HTERT RPE-1 (cell line): Measurements from ENCODE around the gene ACAN.

Experiments used
- in situ Hi-C: fragments of 300-500 bp; cut with MboI; formaldehyde crosslinking; loops from 4 replicates; pipeline ENCODE4 v1.14.3; 2020; ENCODE audit warnings: low sequenced_read_pairs

ACAN gene

DNA sequence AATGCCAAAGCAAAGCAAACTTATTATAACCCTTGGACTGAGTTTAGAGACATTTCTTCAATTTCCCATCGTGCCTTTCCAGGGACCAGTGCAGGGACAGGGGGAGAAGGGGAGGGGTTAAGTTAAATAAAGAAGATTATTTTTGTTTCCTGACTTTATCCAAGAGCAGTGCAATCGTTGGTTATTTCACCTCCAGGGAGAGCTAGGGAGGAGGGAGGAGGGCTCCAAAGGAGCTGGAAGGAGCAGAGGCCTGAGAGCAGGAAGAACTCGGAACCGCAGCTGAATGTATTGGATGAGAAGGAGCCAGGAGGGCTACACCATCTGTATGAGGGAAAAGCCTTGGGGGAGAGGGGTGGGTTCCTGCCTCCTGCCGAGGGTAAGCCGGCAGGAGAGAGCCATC, 71.4 kb downstream of the ACAN start:
- in situ Hi-C loops = no loop called here

DNA sequence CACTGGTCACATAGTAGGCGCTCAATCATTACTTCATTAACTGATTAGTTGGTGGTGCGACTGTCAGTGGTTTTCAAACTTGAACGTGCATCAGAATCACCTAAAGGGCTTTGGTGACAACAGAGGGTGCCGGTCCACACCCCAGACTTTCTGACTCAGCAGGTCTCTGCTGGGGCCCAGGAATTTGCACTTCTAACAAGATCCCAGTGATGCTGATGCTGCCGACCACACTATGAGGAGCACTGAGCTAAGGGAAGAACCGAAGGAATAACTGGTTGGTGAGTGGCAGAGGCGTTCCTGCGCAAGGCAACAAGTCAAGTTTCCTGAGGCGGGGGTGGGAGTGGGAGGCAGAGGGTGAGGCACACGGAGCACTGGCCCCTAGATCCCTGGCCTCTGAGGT, 73.3 kb downstream of the ACAN start:
- in situ Hi-C loops = no loop called here

DNA sequence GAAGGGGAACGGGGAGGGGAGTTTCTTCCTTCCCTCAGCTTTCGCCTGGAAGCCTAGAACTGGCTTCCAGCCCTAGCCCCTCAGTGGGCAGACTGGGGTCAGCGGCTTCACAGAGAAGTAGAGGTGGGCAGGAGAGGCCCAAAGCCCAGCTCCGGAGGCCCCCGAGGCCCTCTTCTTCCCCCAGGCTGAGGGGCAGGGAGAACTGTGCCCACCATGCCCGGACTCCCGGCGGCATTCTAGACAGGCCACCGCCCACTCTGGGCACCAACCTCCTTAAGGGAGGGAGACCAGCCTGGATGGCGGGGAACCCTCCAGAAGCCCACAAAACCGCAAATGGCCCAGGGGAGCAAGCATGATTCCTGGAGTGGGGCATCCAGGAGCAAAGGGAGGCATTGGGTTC, 74.2 kb downstream of the ACAN start:
- in situ Hi-C loops = no loop called here

DNA sequence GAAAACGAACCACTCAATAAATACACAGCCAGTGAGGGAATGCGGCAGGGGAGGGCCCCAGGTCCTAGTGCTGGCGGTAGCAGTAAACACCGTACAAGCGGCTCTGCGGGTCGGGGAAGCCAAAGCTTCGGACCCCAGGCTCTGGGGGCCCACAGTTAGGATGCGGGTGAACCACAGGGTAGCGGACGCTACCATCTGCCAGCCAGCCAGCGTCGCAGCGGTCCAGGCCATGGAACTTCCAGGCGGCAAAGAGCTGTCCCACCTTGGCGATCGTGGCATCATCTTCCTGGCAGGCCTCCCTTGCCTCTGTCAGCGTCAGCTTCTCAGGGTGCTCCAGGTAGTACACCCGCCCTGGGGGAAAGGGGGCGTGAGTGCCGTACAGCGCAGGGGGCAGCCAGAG, 74.7 kb downstream of the ACAN start:
- in situ Hi-C loops = no loop called here

DNA sequence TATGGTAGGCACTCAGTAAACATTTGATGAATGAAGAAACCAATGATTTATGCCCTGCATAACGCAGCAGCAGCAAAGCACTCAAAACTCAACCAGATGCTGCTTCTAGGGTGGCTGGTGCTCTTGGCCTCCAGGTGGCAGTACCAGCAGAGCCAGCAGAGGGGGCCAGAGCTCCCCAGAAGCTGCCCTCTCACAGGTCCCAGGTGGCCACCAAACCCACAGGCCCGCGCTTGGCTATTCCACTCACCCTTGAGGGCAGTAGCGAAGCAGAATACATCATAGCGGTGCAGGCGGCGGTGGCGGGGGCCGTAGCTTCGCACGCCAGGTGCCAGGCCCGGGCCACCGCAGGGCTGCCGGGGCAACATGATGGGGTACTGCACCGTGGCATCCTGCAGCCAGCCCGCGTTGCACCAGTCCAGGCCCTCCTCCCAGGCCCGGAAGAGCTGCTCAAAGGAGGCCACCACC, 75.5 kb downstream of the ACAN start:
- in situ Hi-C loops = no loop called here

DNA sequence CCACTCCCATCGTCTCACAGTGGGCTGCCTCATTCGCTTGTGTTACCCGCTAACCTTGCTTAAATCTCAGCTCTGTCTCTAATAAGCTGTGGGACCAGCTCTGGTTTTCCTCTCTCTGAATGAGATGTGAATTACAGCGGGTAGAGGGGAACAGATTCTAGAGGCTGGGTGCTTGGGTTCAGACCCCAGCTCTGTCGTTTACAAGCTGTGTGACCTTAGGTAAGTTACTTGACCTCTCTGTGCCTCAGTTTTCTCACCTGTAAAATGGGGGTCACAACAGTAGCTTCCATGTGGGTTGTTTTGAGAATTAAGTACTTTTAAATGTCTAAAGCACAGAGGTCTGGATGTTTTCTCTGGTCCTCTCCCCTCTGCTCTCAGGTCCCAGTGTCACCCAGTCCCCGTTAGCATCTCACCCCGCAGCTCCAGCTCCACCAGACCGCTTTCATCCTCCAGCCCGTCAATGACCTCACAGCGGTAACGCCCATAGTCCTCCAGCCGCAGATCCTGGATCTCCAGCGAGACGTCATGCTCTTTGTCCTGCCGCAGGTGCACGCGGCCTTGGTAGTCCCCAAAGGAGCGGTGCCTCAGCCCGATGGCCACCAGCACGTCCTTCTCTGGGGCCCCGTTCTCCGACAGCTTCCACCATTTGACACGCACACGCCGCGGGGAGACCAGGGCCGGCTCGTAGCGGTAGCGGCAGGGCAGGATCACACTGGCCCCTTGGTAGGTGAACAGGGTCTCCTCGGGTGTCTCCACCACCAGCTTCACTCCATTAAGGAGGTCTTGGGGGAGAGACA, 77.9 kb downstream of the ACAN start:
- in situ Hi-C loops = no loop called here

DNA sequence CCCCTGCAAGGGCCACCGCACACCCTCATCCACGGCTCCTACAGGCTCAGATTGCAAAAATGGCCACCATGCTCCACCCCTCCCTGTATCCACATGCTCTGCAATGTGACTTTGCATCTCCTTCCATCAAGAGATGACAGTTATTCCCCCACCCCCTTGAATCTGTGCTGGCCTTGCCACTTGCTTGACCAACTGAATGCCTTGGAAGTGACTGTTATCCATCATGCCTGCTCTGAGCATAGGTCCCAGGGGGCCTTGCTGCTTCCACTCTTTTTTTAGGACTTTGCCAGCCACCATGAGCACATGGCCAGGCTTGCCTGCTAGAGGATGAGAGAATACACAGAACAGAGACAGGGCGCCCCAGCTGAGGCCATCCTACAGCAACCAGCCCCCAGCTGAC, 78.5 kb downstream of the ACAN start:
- in situ Hi-C loops = no loop called here

DNA sequence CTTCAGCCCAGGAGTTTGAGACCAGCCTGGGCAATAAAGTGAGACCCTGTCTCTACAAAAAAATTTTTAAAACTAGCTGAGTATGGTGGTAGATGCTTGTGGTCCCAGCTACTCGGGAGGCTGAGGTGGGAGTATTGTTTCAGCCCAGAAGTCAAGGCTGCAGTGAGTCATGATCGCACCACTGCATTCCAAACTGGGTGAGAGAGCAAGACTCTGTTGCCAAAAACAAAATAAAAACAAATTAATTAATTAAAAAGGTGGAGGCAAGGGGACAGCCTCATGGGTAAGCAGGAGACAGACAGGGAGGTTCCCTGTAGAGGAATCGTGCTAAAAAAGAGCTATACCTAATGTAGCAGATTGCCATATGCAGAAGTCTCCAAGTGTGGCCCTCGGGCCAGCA, 79.5 kb downstream of the ACAN start:
- in situ Hi-C loops = no loop called here

DNA sequence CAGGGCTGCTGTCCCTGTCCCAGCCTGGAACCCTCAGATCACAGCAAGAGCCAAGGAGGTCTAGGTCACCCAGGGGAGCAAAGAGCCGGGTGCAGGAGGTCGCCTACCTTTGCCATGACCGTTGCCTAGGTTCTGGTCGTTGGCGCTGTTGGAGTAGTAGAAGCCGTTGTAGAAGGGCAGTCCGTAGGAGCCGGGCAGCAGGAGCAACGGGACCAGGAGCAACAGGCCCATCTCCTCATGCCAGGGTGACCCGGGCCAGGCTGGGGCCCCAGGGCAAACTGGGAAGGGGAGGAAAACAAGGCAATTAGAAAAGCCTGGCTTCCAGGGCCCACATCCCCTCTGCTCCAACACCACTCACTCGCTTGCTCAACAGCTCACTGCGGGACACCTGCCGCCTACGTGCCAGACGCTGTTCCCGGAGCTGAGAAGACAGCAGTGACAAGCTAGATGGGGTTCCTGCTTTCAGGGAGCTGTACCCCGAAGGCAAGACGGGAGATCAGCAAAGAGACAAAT, 83.9 kb downstream of the ACAN start:
- in situ Hi-C loops = no loop called here

DNA sequence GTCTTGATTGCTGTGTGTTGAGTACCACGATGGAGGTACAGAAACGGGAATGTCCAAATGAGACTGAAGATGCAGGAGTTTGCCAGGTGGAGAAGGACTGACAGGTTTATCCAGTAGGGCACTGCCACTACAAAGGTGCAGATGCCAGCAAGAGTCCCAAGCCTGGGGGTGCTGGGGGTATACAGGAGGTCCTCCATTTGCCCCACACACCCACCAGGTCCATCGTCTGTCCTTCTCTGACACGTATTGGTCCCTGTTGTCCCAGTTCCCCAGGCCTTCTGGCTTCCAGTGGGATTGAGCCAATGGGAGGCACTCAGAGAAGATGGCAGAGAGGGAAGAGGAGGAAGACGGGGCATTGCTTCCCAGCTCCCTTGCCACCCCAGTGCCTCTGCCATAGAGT, 85.5 kb downstream of the ACAN start:
- in situ Hi-C loops = no loop called here

DNA sequence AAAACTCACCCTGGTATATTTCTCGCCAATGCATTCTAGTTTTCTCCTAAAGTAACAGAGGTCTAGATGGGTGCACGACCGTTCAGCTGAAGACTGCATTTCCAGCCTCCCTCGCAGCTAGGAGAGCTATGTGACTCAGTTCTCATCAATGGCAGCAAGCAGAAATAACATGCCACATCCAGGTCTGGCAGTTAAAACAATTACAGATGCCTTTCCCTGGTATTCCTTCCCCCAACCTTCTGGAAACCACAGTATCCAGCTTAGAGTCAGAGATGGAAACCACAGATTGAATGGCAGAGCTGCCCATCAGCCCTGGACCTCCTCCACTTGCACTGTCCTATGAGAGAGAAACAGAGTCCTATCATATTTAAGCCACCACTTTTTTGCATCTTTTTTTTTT, 87.3 kb downstream of the ACAN start:
- in situ Hi-C loops = no loop called here

DNA sequence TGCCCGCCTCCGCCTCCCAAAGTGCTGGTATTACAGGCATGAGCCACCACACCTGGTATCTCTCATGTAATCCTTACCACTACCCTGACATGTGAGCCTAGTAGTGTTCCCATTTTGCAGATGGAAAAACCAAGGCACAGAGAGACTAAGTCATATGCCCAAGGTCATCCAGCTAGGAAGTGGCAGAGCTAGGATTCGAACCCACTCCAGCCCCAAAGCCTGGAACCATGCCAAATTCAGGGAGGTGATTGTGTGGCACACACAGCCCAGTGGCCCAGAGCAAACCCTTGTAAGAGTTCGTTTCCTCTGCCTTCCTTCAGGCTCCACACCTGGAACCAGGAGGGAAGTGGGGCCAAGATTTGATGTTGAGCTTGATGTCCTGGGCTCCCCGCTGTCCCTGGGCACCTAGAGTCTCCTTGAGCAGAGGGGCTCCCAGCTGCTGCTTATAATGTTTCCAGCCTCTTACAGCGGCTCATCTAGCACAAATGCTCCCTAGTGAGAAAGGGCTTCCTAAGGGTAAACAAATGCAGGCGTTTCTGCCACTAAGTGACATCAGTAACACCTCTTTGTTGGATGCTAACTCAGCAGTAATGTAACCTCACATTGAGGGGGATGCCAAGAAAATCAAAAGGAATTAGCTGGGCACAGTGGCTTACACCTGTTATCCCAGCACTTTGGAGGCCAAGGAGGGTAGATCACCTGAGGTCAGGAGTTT, 88.5 kb downstream of the ACAN start:
- in situ Hi-C loops = no loop called here

DNA sequence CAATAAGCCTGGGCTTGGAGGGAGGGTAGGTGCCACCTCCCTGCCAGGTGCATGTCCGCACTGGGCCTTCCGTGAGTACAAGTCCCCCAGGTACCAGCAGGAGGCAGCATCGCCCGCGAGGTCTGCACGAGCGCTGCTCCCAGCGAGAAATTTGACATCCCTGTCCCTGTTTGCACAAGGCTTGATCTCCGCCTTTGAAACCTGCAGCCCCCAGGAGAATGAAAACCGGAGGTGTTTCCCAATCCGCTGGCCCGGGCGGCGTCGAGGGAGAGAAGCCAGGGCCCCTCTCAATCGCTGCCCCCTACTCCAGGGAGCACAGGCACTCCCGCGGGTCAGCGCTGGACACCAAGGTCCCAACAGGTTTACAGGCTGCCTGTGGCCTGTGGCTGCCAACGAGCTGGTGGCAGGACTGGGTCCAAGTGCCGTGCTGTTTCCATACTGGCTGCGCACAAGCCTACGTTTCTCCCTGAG, 91.1 kb downstream of the ACAN start:
- in situ Hi-C loops = no loop called here

DNA sequence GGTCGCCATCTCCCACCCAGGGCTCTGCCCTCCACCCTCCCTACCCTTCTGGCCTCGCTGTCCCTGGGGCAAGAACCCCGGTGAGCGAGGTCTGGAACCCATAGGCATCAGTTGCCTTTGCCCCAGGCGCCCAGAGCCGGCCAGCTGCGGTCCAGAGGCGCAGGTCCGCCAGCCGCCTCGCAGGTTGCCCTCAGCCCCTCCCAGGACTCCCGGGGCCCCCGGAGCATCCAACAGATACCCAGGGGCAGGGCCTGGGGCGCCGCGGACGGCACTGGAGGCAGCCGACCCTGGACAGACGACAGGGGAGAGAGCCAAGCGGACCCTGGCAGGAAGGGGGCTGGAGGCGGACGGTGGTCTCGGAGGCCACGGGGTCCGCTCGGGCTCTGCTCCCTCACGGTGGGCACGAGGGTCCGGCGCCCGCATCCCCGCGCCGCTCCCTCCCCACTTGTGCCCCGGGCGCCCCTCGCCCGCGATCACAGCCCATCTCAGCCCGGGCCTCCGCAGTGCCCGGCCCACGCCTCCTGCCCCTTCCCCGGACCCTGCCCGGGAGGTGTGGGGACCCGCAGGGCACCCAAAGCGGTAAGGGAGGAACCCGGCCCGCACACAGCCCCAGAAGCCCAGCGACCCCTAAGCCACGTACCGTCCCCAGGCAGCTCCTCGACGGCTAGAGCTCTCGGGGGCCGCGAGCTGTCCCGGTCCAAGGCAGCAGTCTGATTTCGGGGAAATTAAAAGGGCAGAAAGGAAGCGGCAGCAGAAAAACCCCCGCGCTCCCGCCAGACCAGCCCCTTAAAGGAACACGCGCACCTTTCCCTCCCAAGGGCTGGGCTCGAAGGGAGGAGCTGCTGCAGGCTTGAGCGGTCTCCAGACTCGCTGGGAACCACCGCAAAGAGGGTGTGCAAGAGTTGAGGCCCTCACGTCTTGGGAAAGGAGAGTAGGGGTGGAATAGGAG, 91.9 kb downstream of the ACAN start, which contains the start of gene HAPLN3:
Gene HAPLN3 (minus strand): TSS at position 726 of the 949 bp plus-strand sequence. CDS start 8,246 bp downstream, outside the sequence.
- in situ Hi-C loops = no loop called here

DNA sequence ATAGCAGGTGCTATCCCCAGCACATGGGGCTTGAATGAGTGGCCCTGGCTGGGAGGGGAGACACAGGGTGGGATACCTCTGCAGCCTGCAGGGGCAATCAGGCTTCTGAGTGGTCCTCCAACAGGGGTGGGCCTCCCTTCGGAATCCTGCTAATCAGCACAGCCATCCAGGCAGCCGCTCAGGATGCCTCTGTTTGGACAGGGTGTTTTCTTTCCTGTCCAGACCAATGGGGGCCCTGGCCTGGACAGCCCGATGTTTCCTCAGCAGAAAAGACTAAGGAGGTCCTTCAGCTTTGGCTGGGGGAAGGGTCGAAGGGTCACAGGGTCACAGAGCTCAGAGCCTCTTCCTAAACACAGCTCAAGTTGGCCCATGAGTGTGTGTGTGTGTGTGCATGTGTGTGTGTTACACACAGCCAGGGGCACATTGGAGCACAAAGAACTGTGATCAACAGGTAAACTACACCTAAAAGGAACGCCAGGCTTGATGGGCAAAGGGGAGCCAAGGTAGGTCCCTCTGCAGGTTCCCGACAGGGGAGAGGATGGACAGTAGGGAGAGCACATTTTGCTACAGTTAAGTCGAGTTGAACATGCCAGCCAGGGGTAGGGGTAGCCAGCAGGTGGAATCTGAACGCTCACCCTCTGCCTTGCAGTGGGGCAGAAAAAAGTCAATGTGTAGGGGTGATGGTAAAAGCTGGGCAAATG, 93.2 kb downstream of the ACAN start:
- in situ Hi-C loops = no loop called here

DNA sequence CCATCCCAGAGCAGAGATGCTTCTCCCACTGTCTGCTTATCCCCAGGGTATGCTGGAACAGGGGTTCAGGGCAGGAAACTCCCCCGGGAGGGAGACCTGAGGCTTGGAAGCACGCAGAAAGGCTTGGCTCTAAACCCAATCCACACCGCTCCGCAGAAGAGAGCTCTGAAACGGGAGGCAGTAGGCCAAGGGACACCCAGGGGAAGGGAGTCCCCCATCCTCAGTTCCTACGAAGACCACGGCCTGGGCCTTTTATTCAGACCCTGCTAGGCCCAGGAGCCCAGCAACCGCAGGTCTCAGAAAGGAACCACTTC, 93.9 kb downstream of the ACAN start:
- in situ Hi-C loops = no loop called here

DNA sequence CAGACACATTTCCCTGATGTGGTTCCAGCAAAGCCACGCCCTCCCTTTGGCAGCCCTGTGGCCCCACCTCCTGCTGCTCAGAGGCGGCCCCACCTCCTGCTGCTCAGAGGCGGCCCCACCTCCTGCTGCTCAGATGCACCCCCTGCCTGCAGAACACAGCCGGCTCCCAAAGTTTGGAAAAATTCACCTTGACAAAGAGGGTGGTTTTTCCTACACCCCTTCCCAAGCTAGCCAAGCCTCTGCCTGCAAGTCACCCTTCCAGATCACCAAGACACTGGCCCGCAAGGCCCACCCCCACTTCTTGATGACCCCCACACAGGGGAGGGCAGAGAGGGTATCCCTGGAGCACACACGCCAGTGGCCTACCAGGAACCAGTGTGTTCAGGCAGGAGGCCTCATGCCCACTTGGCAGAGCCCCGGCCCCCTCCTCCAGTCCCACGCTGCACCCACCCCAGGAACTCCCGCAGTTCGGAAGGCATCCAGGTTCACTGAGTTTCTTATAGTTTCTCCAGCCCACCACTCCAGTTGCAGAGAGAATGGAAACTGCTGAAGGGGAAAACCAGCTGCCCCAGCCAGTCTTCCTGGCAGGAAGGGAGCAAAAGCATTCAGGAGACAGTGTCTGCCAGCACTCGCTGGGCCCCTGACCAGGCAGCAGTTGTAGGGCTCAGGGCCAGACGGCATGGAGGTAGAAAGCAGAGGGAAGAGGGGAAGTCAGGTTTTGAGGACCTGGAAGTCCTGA, 94.4 kb downstream of the ACAN start:
- in situ Hi-C loops = no loop called here

DNA sequence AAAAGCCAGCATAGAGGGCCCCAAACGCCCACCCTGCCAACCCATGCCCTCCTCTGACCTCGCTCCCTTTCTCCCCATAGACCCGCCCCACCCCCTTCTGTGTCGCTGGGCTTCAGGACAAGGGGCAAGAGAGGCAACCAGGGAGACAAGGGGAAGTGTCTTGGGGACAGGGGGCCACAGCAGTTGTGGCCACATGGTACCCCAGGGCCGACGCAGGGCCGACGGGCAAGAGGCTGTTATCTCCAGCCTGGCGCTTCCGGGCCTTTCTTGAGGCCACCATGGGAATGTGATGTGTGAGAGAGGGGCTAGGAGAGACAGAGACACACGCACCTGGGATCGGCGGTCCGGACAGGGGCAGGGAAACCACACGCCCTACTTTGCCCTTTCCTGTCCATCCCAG, 95.5 kb downstream of the ACAN start:
- in situ Hi-C loops = no loop called here

DNA sequence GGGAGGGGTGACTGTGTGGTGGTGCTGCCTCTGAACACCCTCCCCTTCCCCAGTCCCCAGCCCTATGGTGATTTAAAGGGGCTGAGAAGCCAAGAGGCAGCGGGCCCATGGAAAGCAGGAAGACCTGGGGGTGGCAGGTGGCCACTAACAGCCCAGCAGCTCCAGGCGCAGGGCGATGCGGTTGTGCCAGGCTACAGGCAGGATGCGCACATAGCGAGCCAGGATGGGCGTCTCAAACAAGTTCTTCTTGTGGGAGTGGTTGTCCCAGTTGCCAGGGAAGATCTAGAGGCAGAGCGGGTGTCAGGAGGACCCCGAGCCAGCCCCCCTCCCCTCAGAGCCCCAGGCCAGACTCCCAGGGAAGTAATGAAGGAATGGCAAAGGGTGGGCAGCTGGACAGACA, 96.0 kb downstream of the ACAN start:
- in situ Hi-C loops = no loop called here
